Mesendoderm (in vitro differentiated cells): ENCODE data around the gene TLR8.

ENCODE experiments used
- DNase-seq: peaks from one replicate; pipeline ENCODE4 v3.0.0; 2013
- H2AK5ac ChIP-seq: 2 replicates; pipeline ENCODE4 v1.6.1; 2013; ENCODE audit warnings: low read length, inconsistent platforms
- H2BK120ac ChIP-seq: 2 replicates; pipeline ENCODE4 v1.6.1; 2013; ENCODE audit warnings: low read depth, mild to moderate bottlenecking, low read length, moderate library complexity, mixed read lengths
- H2BK15ac ChIP-seq: replicated peaks from 2 replicates; pipeline ENCODE4 v1.6.1; 2013; ENCODE audit warnings: low read depth, mild to moderate bottlenecking, moderate library complexity
- H2BK5ac ChIP-seq: 2 replicates; pipeline ENCODE4 v1.6.1; 2013; ENCODE audit warnings: low read length, inconsistent platforms
- H3K18ac ChIP-seq: 2 replicates; pipeline ENCODE4 v1.6.1; 2013; ENCODE audit warnings: mild to moderate bottlenecking, low read length, mixed read lengths
- H3K23ac ChIP-seq: one replicate; pipeline ENCODE4 v1.6.1; 2013; ENCODE audit warnings: low read length
- H3K27ac ChIP-seq: 2 replicates; pipeline ENCODE4 v1.5.1; 2013; ENCODE audit warnings: low read depth, mild to moderate bottlenecking, inconsistent platforms, low read length, moderate library complexity
- H3K27me3 ChIP-seq: 2 replicates; pipeline ENCODE4 v1.6.1; 2013; ENCODE audit warnings: low read length, control low read depth, mild to moderate bottlenecking, inconsistent platforms; ENCODE audit not compliant: insufficient read depth, poor library complexity
- H3K36me3 ChIP-seq: 2 replicates; pipeline ENCODE4 v1.6.1; 2013; ENCODE audit warnings: low read length, inconsistent platforms; ENCODE audit not compliant: control insufficient read depth, insufficient read depth
- H3K4ac ChIP-seq: one replicate; pipeline ENCODE4 v1.6.1; 2013; ENCODE audit warnings: low read depth, mild to moderate bottlenecking, low read length, moderate library complexity
- H3K4me1 ChIP-seq: 2 replicates; pipeline ENCODE4 v1.6.1; 2013; ENCODE audit warnings: low read depth, low read length, inconsistent platforms; ENCODE audit not compliant: control insufficient read depth
- H3K4me2 ChIP-seq: 2 replicates; pipeline ENCODE4 v1.6.1; 2013; ENCODE audit warnings: low read length
- H3K4me3 ChIP-seq: 2 replicates; pipeline ENCODE4 v1.5.1; 2013; ENCODE audit warnings: mild to moderate bottlenecking, low read length
- H3K56ac ChIP-seq: one replicate; pipeline ENCODE4 v1.6.1; 2013; ENCODE audit warnings: low read length
- H3K79me1 ChIP-seq: 2 replicates; pipeline ENCODE4 v1.6.1; 2013; ENCODE audit warnings: low read length, inconsistent platforms
- H3K79me2 ChIP-seq: 2 replicates; pipeline ENCODE4 v1.6.1; 2013; ENCODE audit warnings: mild to moderate bottlenecking, low read length; ENCODE audit not compliant: control insufficient read depth, insufficient read depth
- H3K9ac ChIP-seq: 2 replicates; pipeline ENCODE4 v1.6.1; 2013; ENCODE audit warnings: low read length, inconsistent platforms
- H4K5ac ChIP-seq: one replicate; pipeline ENCODE4 v1.6.1; 2013; ENCODE audit warnings: low read length
- H4K8ac ChIP-seq: one replicate; pipeline ENCODE4 v1.6.1; 2013; ENCODE audit warnings: low read depth, mild to moderate bottlenecking, control low read depth, low read length, moderate library complexity
- WGBS: extraction: QIAGEN DNeasy Blood & Tissue Kit; methylation state at CpG from one replicate; pipeline ENCODE4 v1.1.7; 2013; ENCODE audit warnings: low lambda C conversion rate, missing lambda C conversion rate; ENCODE audit not compliant: insufficient coverage; ENCODE audit errors: extremely low coverage; 5-methylcytosine and 5-hydroxymethylcytosine counted together

The TLR8 gene

DNA sequence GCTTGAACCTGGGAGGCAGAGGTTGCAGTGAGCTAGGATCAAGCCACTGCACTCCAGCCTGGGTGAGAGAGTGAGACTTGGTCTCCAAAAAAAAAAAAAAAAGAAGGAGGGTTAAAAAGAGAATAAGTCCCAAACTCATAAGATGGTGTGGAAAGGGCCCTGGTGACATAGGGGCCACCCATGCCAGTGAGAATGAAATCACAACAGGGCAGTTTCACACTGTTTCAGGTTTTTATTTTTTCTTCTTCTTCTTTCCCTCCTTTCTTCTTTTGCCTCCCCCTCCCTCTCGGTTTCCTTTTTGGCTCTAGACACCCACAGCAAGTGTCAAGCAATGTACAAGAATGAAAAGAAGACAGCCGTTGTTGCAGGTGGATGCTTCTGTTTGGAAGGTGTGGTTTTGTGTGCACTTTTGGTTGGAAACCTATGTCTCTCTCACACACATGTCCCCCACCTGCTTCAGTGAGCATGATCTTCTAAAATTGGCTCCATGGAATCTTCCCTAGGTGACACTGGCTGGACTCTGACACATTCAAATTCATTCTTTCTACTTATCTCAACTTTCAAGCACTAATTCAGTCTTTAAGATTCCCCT is 14.4 kb upstream of the TLR8 start:
- Histone ChIP-seq H3K18ac (no peak overlapping the region), H3K4ac (no peak overlapping the region)

DNA sequence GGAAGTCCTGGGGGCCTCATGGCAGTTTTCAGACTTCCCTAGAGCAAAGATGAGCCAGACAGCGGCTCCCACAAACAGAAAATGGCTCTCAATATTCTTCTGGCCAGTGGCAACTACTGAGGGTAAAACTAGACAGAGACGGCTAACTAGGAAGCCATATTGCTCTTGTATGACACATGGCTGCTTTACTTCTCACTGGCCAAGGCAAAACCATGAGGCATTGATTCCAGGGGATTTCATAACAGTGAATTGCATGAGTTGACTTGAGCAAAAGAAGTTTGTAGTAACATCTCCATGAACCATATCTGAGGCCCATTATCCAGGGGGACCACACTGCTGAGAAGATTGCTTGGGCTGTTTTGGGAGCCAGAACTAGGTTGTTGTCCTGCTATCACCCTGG is 13.7 kb upstream of the TLR8 start:
- Histone ChIP-seq H3K4me1 (no peaks in the 10 kb centered on the region), H2BK5ac (no peak overlapping the region), H2BK120ac (no peak overlapping the region), H3K18ac (no peak overlapping the region), H3K4me3 (no peak overlapping the region), H3K79me1 (no peaks in the 10 kb centered on the region), H3K79me2 (no peaks in the 10 kb centered on the region), H2BK15ac (no peak overlapping the region), H2AK5ac (no peak overlapping the region), H3K27ac (no peak overlapping the region), H3K23ac (no peak overlapping the region), H3K36me3 (no peaks in the 10 kb centered on the region), H3K4me2 (no peak overlapping the region), H3K9ac (no peak overlapping the region), H4K5ac (no peak overlapping the region), H4K8ac (no peak overlapping the region), H3K27me3 (no peaks in the 10 kb centered on the region), H3K4ac (no peak overlapping the region), H3K56ac (no peak overlapping the region)
- WGBS, result no CpG with 5 or more reads among the region's 2 CpGs
- DNase-seq, result no peak

More for the DNA sequence above, 14.4 kb upstream of the TLR8 start:
- H2BK15ac ChIP-seq, result no peak overlapping the region
- H4K8ac ChIP-seq, result no peak overlapping the region
- no peak overlapping the region for H3K9ac ChIP-seq
- H3K56ac ChIP-seq, result no peak overlapping the region
- no peak overlapping the region for H3K23ac ChIP-seq
- no peaks in the 10 kb centered on the region for H3K79me2 ChIP-seq
- no peak overlapping the region for H3K4me2 ChIP-seq
- no CpG with 5 or more reads among the region's 2 CpGs for WGBS
- H3K4me3 ChIP-seq, result no peak overlapping the region
- no peak overlapping the region for H2AK5ac ChIP-seq
- H3K79me1 ChIP-seq, result no peaks in the 10 kb centered on the region
- H2BK5ac ChIP-seq, result no peak overlapping the region
- no peak overlapping the region for H2BK120ac ChIP-seq
- H3K27me3 ChIP-seq, result no peaks in the 10 kb centered on the region
- H3K36me3 ChIP-seq, result no peaks in the 10 kb centered on the region
- H3K4me1 ChIP-seq, result no peaks in the 10 kb centered on the region
- DNase-seq, result no peak
- H3K27ac ChIP-seq, result no peak overlapping the region
- H4K5ac ChIP-seq, result no peak overlapping the region

DNA sequence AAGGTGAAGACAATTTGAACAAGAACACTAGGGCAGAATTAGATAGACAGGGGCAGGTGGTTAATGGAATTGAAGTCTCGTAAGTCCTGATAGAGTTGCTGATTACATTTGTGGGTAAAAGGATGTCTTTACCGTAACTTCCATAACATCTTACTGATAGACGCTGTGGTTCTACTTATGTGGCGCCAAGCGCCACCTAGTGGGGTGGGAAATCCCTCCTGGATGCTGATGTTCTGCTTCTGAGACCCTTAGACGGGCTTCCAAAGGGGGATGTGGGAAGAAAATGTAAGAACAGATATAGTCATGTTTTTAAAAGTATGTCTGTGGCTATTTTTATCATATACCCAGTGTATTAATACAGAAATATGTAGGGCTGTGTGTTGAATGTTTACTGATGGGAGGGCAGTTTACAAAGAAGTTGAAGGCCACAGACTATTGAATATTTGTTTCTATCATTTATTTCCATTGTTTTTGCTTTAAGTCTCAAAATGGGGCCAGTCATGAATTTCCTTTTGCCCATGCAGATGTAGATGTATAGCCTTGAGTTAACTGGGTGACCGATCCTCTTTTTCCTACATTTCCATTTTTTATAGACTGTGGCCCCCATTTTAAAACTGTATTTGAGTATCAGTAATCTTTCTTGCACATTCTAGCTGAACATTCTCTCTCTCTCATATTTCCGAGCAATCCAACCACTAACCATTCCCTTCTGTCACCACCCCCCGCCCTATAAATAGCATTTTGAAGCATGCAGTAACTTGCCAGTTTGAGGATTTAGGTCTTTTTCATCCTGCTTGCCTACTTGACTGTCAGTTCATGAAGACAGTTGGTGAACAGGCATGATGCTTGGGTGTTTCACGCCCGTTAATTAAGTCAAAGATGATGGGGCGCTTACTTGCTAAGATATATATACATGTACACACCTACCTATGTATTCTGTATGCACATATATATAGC is 12.1 kb upstream of the TLR8 start:
- no peak overlapping the region for H3K18ac ChIP-seq
- no peaks in the 10 kb centered on the region for H3K4me1 ChIP-seq
- peak overlapping the region; percentile 0 for H4K8ac ChIP-seq
- no peak overlapping the region for H3K4me3 ChIP-seq
- no peak overlapping the region for H2BK15ac ChIP-seq
- H3K4me2 ChIP-seq, result no peak overlapping the region
- H3K9ac ChIP-seq, result no peak overlapping the region
- no peaks in the 10 kb centered on the region for H3K36me3 ChIP-seq
- no peaks in the 10 kb centered on the region for H3K79me2 ChIP-seq
- no peak overlapping the region for H2BK120ac ChIP-seq
- H2AK5ac ChIP-seq, result no peak overlapping the region
- H3K27me3 ChIP-seq, result no peaks in the 10 kb centered on the region
- WGBS, result no CpG with 5 or more reads among the region's 12 CpGs
- H2BK5ac ChIP-seq, result no peak overlapping the region
- H3K27ac ChIP-seq, result no peak overlapping the region
- peak; percentile 23 for DNase-seq
- no peak overlapping the region for H3K4ac ChIP-seq
- H4K5ac ChIP-seq, result no peak overlapping the region
- H3K23ac ChIP-seq, result no peak overlapping the region
- H3K56ac ChIP-seq, result no peak overlapping the region
- no peaks in the 10 kb centered on the region for H3K79me1 ChIP-seq

DNA sequence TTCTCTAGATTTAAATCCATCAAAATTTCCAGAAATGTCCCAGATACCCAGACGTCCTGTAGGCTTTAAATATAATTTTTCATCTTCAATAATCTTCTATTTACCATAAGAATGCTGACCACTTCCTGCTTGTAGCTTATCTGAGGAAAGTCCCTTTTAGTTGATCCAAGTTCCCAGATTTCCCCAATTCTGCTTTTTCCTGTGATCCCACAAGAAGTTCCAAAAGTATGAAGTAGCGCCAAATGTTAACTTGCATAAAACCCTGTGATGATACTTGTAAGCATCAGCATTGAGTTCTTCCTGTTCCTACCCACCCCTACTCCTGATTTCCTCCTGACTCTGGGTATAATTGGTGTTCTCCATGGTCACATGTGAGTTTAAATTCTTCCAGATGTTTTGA is 10.6 kb upstream of the TLR8 start:
- no peak overlapping the region for H3K56ac ChIP-seq
- H2AK5ac ChIP-seq, result no peak overlapping the region
- no peaks in the 10 kb centered on the region for H3K79me1 ChIP-seq
- no peaks in the 10 kb centered on the region for H3K79me2 ChIP-seq
- DNase-seq, result no peak
- no peak overlapping the region for H3K4ac ChIP-seq
- no peak overlapping the region for H3K4me2 ChIP-seq
- no peaks in the 10 kb centered on the region for H3K4me1 ChIP-seq
- no peaks in the 10 kb centered on the region for H3K27me3 ChIP-seq
- H4K8ac ChIP-seq, result no peak overlapping the region
- WGBS, result 100% methylated on average over 1 of the region's 2 CpGs
- no peak overlapping the region for H3K9ac ChIP-seq
- H3K4me3 ChIP-seq, result no peak overlapping the region
- H4K5ac ChIP-seq, result no peak overlapping the region
- no peak overlapping the region for H2BK120ac ChIP-seq
- no peak overlapping the region for H3K18ac ChIP-seq
- no peak overlapping the region for H3K23ac ChIP-seq
- no peak overlapping the region for H2BK5ac ChIP-seq
- no peaks in the 10 kb centered on the region for H3K36me3 ChIP-seq
- no peak overlapping the region for H2BK15ac ChIP-seq
- no peak overlapping the region for H3K27ac ChIP-seq

DNA sequence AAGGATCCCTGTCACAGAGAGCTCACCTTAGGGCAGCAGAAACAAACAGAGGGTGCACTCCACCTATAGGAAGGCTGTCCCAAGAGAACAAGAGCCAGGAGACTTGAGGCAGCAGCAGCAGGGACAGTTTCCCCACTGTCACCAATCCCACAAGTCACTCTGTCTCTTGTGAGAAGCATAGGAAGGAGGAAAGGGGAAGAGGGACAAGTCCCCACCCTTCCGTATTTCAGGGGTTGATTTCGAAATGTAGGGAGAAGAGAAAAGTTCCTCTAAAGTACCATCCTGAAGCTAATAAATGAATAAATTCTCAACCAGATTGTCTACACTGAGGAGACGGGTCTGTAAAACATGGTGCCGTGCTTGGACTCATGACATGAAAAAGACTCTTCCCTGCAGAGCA is 9.5 kb upstream of the TLR8 start:
- H3K27ac ChIP-seq, result no peak overlapping the region
- no peak overlapping the region for H4K8ac ChIP-seq

More for the DNA sequence above, 9.5 kb upstream of the TLR8 start:
- H3K27me3 ChIP-seq, result no peaks in the 10 kb centered on the region
- H3K79me1 ChIP-seq, result no peaks in the 10 kb centered on the region
- no peak overlapping the region for H2BK120ac ChIP-seq
- H3K4ac ChIP-seq, result no peak overlapping the region
- H3K79me2 ChIP-seq, result no peaks in the 10 kb centered on the region
- no peaks in the 10 kb centered on the region for H3K36me3 ChIP-seq
- no peak overlapping the region for H2BK5ac ChIP-seq
- no peak for DNase-seq
- no peak overlapping the region for H2BK15ac ChIP-seq
- H2AK5ac ChIP-seq, result no peak overlapping the region
- H3K4me2 ChIP-seq, result no peak overlapping the region
- no peak overlapping the region for H3K23ac ChIP-seq
- H3K9ac ChIP-seq, result no peak overlapping the region
- H3K4me3 ChIP-seq, result no peak overlapping the region
- no peak overlapping the region for H3K56ac ChIP-seq
- no CpG with 5 or more reads among the region's 4 CpGs for WGBS
- no peak overlapping the region for H3K18ac ChIP-seq
- no peak overlapping the region for H4K5ac ChIP-seq
- no peaks in the 10 kb centered on the region for H3K4me1 ChIP-seq
